HEK293 (cell line): ENCODE results near the gene SPART.
A peak's percentile ranks its signal among the peaks of the same experiment; 100 is the strongest.

Source experiments
- CTCF ChIA-PET: fragments of 350-600 bp; formaldehyde crosslinking; extraction: SDS; loops from one replicate; lab custom pipeline; 2021; ENCODE audit warnings: antibody characterized with exemption; lab: Yijun Ruan, JAX
- POLR2A ChIA-PET: fragments of 300-600 bp; formaldehyde crosslinking; extraction: SDS; loops from one replicate; lab custom pipeline; 2020; ENCODE audit warnings: antibody characterized with exemption, inconsistent platforms; lab: Yijun Ruan, JAX
- H3K27ac ChIP-seq: fragments of 200-500 bp; sonication (Bioruptor generic); 2 replicates; pipeline ENCODE4 v1.5.1; 2014; ENCODE audit warnings: low read depth, low read length, control low read depth, inconsistent platforms; ENCODE audit errors: extremely low read depth
- H3K36me3 ChIP-seq, 2 experiments: fragments of 200-500 bp in 1 of 2; sonication (Bioruptor generic) in 1 of 2; 1 replicate in 1 of 2; 2 replicates in 1 of 2; pipeline ENCODE4 v1.5.1; 2014 to 2017; ENCODE audit warnings: inconsistent platforms in 2 of 2, low read length in 2 of 2; ENCODE audit not compliant: control insufficient read depth in 2 of 2, insufficient read depth in 1 of 2
- H3K4me1 ChIP-seq: fragments of 200-500 bp; sonication (Bioruptor generic); 2 replicates; pipeline ENCODE4 v1.5.1; 2014; ENCODE audit warnings: mild to moderate bottlenecking, low read length, inconsistent platforms; ENCODE audit not compliant: control insufficient read depth, insufficient read depth
- H3K4me3 ChIP-seq: 2 replicates; pipeline ENCODE4 v1.5.1; 2011; ENCODE audit warnings: low read depth, mild to moderate bottlenecking, control low read depth, low read length, moderate library complexity
- H3K9me3 ChIP-seq: fragments of 200-500 bp; sonication (Bioruptor generic); 2 replicates; pipeline ENCODE4 v1.5.1; 2014; ENCODE audit warnings: low read depth, low read length, inconsistent platforms; ENCODE audit not compliant: control insufficient read depth, insufficient read depth
- ATF2 ChIP-seq: fragments of 450-650 bp; formaldehyde crosslinking; IDR thresholded peaks from 2 replicates; pipeline ENCODE4 v1.5.1; 2016; ENCODE audit warnings: missing biosample characterization, missing genetic modification characterization, low read depth
- FEZF1 ChIP-seq: fragments of 450-650 bp; formaldehyde crosslinking; IDR thresholded peaks from 2 replicates; pipeline ENCODE4 v1.5.1; 2016; ENCODE audit warnings: missing biosample characterization, missing genetic modification characterization
- HIC1 ChIP-seq: fragments of 450-650 bp; formaldehyde crosslinking; IDR thresholded peaks from 2 replicates; pipeline ENCODE4 v1.5.1; 2016; ENCODE audit warnings: missing biosample characterization, missing genetic modification characterization
- HOXA7 ChIP-seq: sonication (generic); formaldehyde crosslinking; IDR thresholded peaks from 2 replicates; pipeline ENCODE4 v1.8.1; 2022; ENCODE audit warnings: missing genetic modification reagents, borderline replicate concordance
- KLF1 ChIP-seq: fragments of 450-650 bp; formaldehyde crosslinking; IDR thresholded peaks from 2 replicates; pipeline ENCODE4 v1.5.1; 2016; ENCODE audit warnings: missing biosample characterization, missing genetic modification characterization
- KLF7 ChIP-seq: fragments of 450-650 bp; formaldehyde crosslinking; IDR thresholded peaks from 2 replicates; pipeline ENCODE4 v1.5.1; 2016; ENCODE audit warnings: missing biosample characterization, missing genetic modification characterization, borderline replicate concordance
- KLF8 ChIP-seq: fragments of 450-650 bp; formaldehyde crosslinking; IDR thresholded peaks from 2 replicates; pipeline ENCODE4 v1.5.1; 2016; ENCODE audit warnings: missing biosample characterization, missing genetic modification characterization
- MYNN ChIP-seq: fragments of 450-650 bp; formaldehyde crosslinking; IDR thresholded peaks from 2 replicates; pipeline ENCODE4 v1.5.1; 2016; ENCODE audit warnings: missing biosample characterization, missing genetic modification characterization, borderline replicate concordance
- PRDM6 ChIP-seq: fragments of 450-650 bp; formaldehyde crosslinking; IDR thresholded peaks from 2 replicates; pipeline ENCODE4 v1.5.1; 2017; ENCODE audit warnings: missing biosample characterization, missing genetic modification characterization
- ZBTB11 ChIP-seq: fragments of 450-650 bp; formaldehyde crosslinking; conservative IDR thresholded peaks from 2 replicates; pipeline ENCODE4 v1.5.1; 2016; ENCODE audit warnings: low read depth, missing biosample characterization, missing genetic modification characterization
- ZBTB44 ChIP-seq: fragments of 450-650 bp; IDR thresholded peaks from 2 replicates; pipeline ENCODE4 v1.5.1; 2018; ENCODE audit warnings: missing biosample characterization, mild to moderate bottlenecking, missing genetic modification characterization
- ZNF266 ChIP-seq: fragments of 450-650 bp; formaldehyde crosslinking; IDR thresholded peaks from 2 replicates; pipeline ENCODE4 v1.5.1; 2016; ENCODE audit warnings: missing biosample characterization, missing genetic modification characterization, low read depth
- ZNF274 ChIP-seq, 2 experiments: fragments of 200-500 bp in 1 of 2; fragments of 450-650 bp in 1 of 2; sonication (Bioruptor generic) in 1 of 2; formaldehyde crosslinking in 1 of 2; IDR thresholded peaks; 2 replicates each; pipeline versions ENCODE4 v1.5.1 to v1.6.1; 2014 to 2016; ENCODE audit warnings: borderline replicate concordance in 1 of 2, inconsistent platforms in 1 of 2, low read length in 1 of 2, missing biosample characterization in 1 of 2, missing genetic modification characterization in 1 of 2
- ZNF362 ChIP-seq: fragments of 450-650 bp; formaldehyde crosslinking; IDR thresholded peaks from 2 replicates; pipeline ENCODE4 v1.5.1; 2016; ENCODE audit warnings: missing biosample characterization, missing genetic modification characterization
- ZNF394 ChIP-seq: fragments of 450-650 bp; formaldehyde crosslinking; IDR thresholded peaks from 2 replicates; pipeline ENCODE4 v1.5.1; 2016; ENCODE audit warnings: missing biosample characterization, missing genetic modification characterization, mild to moderate bottlenecking, moderate library complexity, borderline replicate concordance
- ZNF423 ChIP-seq: fragments of 450-650 bp; formaldehyde crosslinking; IDR thresholded peaks from 2 replicates; pipeline ENCODE4 v1.5.1; 2016; ENCODE audit warnings: missing biosample characterization, missing genetic modification characterization
- ZNF514 ChIP-seq: fragments of 450-650 bp; formaldehyde crosslinking; IDR thresholded peaks from 2 replicates; pipeline ENCODE4 v1.5.1; 2016; ENCODE audit warnings: missing biosample characterization, missing genetic modification characterization
- ZNF529 ChIP-seq: fragments of 450-650 bp; formaldehyde crosslinking; IDR thresholded peaks from 2 replicates; pipeline ENCODE4 v1.5.1; 2017; ENCODE audit warnings: missing genetic modification characterization, missing biosample characterization; ENCODE audit not compliant: insufficient replicate concordance
- ZNF558 ChIP-seq: fragments of 450-650 bp; formaldehyde crosslinking; IDR thresholded peaks from 2 replicates; pipeline ENCODE4 v1.5.1; 2016; ENCODE audit warnings: missing biosample characterization, missing genetic modification characterization
- ZNF561 ChIP-seq: fragments of 450-650 bp; IDR thresholded peaks from 2 replicates; pipeline ENCODE4 v1.5.1; 2018; ENCODE audit warnings: missing biosample characterization, missing genetic modification characterization, borderline replicate concordance
- ZNF621 ChIP-seq: fragments of 450-650 bp; formaldehyde crosslinking; IDR thresholded peaks from 2 replicates; pipeline ENCODE4 v1.5.1; 2017; ENCODE audit warnings: missing biosample characterization, missing genetic modification characterization
- ZNF747 ChIP-seq: fragments of 450-650 bp; formaldehyde crosslinking; IDR thresholded peaks from 2 replicates; pipeline ENCODE4 v1.5.1; 2016; ENCODE audit warnings: missing biosample characterization, missing genetic modification characterization
- ZNF768 ChIP-seq: fragments of 450-650 bp; formaldehyde crosslinking; IDR thresholded peaks from 2 replicates; pipeline ENCODE4 v1.5.1; 2018; ENCODE audit warnings: missing biosample characterization, mild to moderate bottlenecking, missing genetic modification characterization

Gene SPART

GRCh38 chr13:36297366-36298338 lies 48.5 kb downstream of the SPART start, which contains the start of gene CCDC169:
CCDC169 (minus strand) TSS chr13:36297814; CDS start chr13:36297719, 95 bp downstream.
- peak within 1 kb of the TSS; percentile 61 for H3K4me3 ChIP-seq
- H3K36me3 ChIP-seq = peaks cover 0 to 8% of the 10 kb centered on the region in 2 experiments; a peak in 1 of 3 replicates
- ChIA-PET CTCF (interaction anchor here (0.8 to 1.3 kb wide), 2 partner anchors 15 to 439 kb away, joined by 3 to 4 read pairs; no protein-coding TSS in a partner anchor), POLR2A (interaction anchor here (0.9 kb wide), 1 partner anchor 47 kb away, joined by 4 read pairs; no protein-coding TSS in a partner anchor)
- no peaks in the 10 kb centered on the region for H3K9me3 ChIP-seq
- no peaks in the 10 kb centered on the region for H3K4me1 ChIP-seq
- H3K27ac ChIP-seq = peak within 1 kb of the TSS; percentile 44; the same call in 1 of the 2 replicates
- TF ChIP-seq ZNF266 (tag by site-specific recombination) (no peak), ZNF768 (tag by site-specific recombination) (no peak), PRDM6 (tag by site-specific recombination) (no peak; the same call in 1 of the 2 replicates), HIC1 (tag by site-specific recombination) (peak; percentile 99), ZNF561 (tag by site-specific recombination) (peak; percentile 66; the same call in 1 of the 2 replicates), HOXA7 (no peak), MYNN (tag by site-specific recombination) (no peak), KLF7 (tag by site-specific recombination) (no peak), FEZF1 (tag by site-specific recombination) (peak; percentile 33), KLF1 (tag by site-specific recombination) (peak; percentile 51; the same call in 1 of the 2 replicates), ZNF514 (tag by site-specific recombination) (no peak), ZNF394 (tag by site-specific recombination) (peak; percentile 93), ZNF529 (tag by site-specific recombination) (no peak), ZNF747 (tag by site-specific recombination) (no peak), ZNF274 (IDR thresholded peaks at IDR 0.05; ENCODE audit: low read length) (no peak), ZNF274 (tag by site-specific recombination; IDR thresholded peaks at IDR 0.05; ENCODE audit: borderline replicate concordance) (no peak), KLF8 (tag by site-specific recombination) (0 out of 2 replicates have a peak, but pooled peaks have one; percentile 54), ZNF362 (tag by site-specific recombination) (no peak), ATF2 (tag by site-specific recombination) (peak; percentile 99), ZNF621 (tag by site-specific recombination) (no peak), ZNF423 (tag by site-specific recombination) (peak; percentile 70; the same call in 1 of the 2 replicates), ZBTB44 (tag by site-specific recombination) (no peak), ZNF558 (no peak), ZBTB11 (tag by site-specific recombination) (no peak)
